ENCODE measurements around the gene ING5.

ING5 gene

DNA sequence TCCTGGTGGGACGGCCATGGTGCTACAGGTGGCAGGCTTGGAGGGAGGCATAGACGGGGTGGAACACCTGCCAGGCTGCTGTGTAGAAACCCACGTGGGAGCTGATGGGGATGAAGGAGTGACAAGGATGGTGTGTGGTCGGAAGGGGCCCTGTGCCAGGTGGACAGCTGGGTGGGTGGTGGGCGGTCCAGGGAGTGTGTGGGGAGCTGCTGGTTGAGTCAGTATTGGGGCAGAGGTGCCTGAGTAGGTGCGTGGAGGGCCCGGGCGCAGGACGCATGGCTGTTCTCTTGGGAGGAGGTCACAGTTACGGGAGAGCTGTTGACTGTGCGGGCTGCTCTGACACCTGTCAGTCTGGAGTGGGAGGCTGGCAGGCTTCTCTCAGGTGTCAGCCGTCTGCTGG is 20.0 kb downstream of the ING5 start:
- H3K36me3 Mint-ChIP-seq (ENCODE audit: low read depth) = peaks cover 86% of the 10 kb centered on the region
- no peaks in the 10 kb centered on the region for H3K4me1 Mint-ChIP-seq
- H3K27me3 Mint-ChIP-seq (ENCODE audit: low read depth, poor library complexity) = no peaks in the 10 kb centered on the region
- TF ChIP-seq, protein P1, sequence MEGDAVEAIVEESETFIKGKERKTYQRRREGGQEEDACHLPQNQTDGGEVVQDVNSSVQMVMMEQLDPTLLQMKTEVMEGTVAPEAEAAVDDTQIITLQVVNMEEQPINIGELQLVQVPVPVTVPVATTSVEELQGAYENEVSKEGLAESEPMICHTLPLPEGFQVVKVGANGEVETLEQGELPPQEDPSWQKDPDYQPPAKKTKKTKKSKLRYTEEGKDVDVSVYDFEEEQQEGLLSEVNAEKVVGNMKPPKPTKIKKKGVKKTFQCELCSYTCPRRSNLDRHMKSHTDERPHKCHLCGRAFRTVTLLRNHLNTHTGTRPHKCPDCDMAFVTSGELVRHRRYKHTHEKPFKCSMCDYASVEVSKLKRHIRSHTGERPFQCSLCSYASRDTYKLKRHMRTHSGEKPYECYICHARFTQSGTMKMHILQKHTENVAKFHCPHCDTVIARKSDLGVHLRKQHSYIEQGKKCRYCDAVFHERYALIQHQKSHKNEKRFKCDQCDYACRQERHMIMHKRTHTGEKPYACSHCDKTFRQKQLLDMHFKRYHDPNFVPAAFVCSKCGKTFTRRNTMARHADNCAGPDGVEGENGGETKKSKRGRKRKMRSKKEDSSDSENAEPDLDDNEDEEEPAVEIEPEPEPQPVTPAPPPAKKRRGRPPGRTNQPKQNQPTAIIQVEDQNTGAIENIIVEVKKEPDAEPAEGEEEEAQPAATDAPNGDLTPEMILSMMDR (IDR thresholded peaks at IDR 0.05) = no peak
- H3K27ac Mint-ChIP-seq = no peak overlapping the region
- no peak overlapping the region for H3K4me3 Mint-ChIP-seq
- no peak for DNase-seq
- H3K9me3 Mint-ChIP-seq = peaks cover 38% of the 10 kb centered on the region

DNA sequence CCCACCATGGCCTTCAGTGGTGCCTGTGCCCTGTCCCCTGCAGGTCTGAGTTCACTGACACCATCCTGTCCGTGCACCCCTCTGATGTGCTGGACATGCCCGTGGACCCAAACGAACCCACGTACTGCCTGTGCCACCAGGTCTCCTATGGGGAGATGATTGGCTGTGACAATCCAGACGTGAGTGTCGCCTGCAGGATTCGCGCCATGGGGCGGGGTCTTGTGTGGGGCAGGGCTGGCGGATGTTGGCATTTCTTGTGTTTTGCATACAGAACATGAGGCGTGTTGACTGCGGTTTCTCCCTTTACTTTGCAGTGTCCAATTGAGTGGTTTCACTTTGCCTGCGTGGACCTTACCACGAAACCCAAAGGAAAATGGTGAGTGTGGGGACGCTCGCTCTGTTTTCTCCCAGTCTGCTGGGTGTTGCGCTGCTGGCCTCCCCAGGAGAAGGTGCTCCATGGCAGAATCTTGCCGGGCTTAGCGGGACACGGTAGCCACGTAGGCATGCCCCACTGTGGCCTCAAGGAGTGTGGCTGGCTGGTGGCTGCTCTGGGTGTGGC is 21.1 kb downstream of the ING5 start:
- H3K4me1 Mint-ChIP-seq = no peaks in the 10 kb centered on the region
- no peaks in the 10 kb centered on the region for H3K27me3 Mint-ChIP-seq (ENCODE audit: low read depth, poor library complexity)
- peaks cover 85% of the 10 kb centered on the region for H3K36me3 Mint-ChIP-seq (ENCODE audit: low read depth)
- no peak overlapping the region for H3K4me3 Mint-ChIP-seq
- no peak for DNase-seq
- no peak overlapping the region for H3K27ac Mint-ChIP-seq
- TF ChIP-seq, protein P1 (IDR thresholded peaks at IDR 0.05) = no peak
- H3K9me3 Mint-ChIP-seq = peaks cover 38% of the 10 kb centered on the region

DNA sequence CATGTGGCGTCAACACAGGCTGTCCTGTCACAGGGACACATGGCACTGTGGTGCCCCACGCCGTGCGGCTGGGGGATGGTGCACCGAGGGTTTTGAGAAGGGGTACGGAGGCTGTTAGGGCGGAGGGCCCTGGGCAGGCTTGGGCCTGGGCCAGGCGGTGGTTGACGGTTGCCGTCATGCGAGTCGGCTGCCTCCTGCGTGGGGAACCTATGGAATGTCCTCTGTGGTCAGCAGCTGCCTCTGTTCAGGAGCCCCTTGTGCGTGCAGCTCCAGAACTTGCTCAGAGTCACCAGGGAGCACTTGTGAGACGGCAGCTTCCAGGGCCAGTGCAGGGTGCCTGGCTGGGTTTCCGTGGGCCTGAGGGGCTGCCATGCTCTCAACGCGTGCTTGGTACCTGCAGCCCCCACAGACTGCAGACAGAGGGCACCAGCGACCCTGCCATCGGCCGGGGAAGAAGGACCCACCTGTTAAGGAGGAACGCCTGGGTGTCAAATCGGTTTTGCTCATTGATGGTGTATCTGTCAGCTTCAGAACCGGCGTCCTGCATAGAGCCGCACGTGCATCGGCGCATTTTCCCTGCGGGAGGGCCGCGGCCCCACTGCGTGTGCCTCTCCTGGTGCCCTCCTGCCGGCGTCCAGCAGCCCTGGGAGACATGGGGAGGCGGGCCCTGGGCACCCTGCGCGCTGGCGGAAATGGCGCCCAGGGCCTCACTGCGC is 22.6 kb downstream of the ING5 start:
- Mint-ChIP-seq H3K9me3 (peaks cover 38% of the 10 kb centered on the region), H3K36me3 (ENCODE audit: low read depth) (peaks cover 76% of the 10 kb centered on the region), H3K4me3 (no peak overlapping the region), H3K27me3 (ENCODE audit: low read depth, poor library complexity) (no peaks in the 10 kb centered on the region), H3K4me1 (no peaks in the 10 kb centered on the region), H3K27ac (peak overlapping the region; percentile 29)
- TF ChIP-seq, protein P1 (IDR thresholded peaks at IDR 0.05) = no peak
- DNase-seq = no peak

DNA sequence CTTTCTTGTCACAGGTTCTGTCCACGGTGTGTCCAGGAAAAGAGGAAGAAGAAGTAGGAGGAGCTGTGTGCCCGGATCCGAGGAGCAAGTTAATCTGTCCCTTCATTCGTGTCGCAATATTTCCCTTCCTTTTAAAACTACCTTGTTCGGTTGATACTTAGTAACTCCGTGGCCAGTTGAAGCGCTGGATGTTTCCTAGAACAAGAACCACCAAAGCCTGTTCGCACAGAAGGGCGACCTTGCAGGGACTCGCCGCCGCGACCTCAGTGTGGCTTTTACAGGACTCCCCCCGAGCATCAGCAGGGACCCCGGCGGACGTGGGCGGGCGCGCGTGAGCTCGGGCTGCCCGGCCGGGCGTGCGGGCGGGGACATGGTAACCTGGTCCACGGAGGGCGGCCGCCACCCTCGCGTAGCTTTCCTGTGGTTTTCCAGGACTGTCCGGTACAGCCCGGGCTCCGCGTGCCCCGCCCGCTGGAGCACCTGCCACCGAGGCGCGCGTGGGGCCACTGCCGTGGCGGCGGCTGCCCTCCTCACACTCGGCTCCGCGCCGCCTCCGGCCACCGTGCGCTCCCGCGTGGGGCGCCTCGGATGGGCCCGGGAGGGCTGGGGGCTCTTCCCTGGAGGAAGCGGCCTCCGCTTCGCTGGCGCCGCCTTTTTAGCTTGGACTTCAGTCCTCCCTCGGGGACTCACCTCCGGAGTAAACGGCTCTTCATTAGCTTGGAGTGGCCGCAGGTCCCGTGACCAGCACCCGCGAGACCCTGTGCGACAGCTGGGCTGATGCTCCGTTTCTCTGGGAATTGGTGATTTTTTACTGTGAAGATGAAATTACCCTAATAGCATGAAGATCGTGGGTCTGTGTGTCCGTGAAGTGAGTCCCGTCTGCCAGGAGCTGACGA is 23.4 kb downstream of the ING5 start:
- H3K36me3 Mint-ChIP-seq (ENCODE audit: low read depth) = peaks cover 75% of the 10 kb centered on the region
- no peak overlapping the region for H3K4me3 Mint-ChIP-seq
- no peak for DNase-seq
- TF ChIP-seq, protein P1 (IDR thresholded peaks at IDR 0.05) = no peak
- H3K4me1 Mint-ChIP-seq = no peaks in the 10 kb centered on the region
- no peaks in the 10 kb centered on the region for H3K27me3 Mint-ChIP-seq (ENCODE audit: low read depth, poor library complexity)
- peaks cover 38% of the 10 kb centered on the region for H3K9me3 Mint-ChIP-seq
- peak overlapping the region; percentile 87 for H3K27ac Mint-ChIP-seq

DNA sequence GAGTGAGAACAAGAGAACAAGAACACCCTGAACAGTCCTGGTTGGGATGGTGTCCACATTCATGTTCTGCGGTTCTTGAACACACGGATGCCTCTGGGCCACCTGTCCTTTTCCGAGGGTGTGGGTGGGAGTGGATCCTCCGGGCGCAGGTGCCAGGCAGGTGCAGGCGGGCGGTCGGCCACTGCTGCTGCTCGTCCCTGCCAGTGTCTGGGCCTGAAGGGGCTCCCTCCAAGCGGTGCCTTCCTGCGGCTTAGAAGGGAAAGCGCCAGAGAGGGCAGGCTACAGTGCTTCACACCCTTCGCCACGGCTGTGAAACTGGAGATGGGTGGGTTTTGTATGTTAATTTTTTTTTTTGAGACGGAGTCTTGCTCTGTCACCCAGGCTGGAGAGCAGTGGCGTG is 24.6 kb downstream of the ING5 start:
- H3K4me1 Mint-ChIP-seq = peaks cover 9% of the 10 kb centered on the region
- no peak for DNase-seq
- peaks cover 63% of the 10 kb centered on the region for H3K36me3 Mint-ChIP-seq (ENCODE audit: low read depth)
- TF ChIP-seq, protein P1 (IDR thresholded peaks at IDR 0.05) = no peak
- H3K9me3 Mint-ChIP-seq = peaks cover 32% of the 10 kb centered on the region
- H3K4me3 Mint-ChIP-seq = no peak overlapping the region
- peak overlapping the region; percentile 87 for H3K27ac Mint-ChIP-seq
- no peaks in the 10 kb centered on the region for H3K27me3 Mint-ChIP-seq (ENCODE audit: low read depth, poor library complexity)
